Measurements from ENCODE around the gene SYMPK.

GRCh38 chr19:45825917-45826893 is 36.7 kb downstream of the SYMPK start:
- TF ChIP-seq CTCF (IDR thresholded peaks at IDR 0.05) (no peak), POLR2A (IDR thresholded peaks at IDR 0.05) (no peak)
